ENCODE measurements around the gene FYB1.

The FYB1 gene

GRCh38 chr5:39100851-39101396 is 118.4 kb downstream of the FYB1 start:
- in situ Hi-C loops (cut with MboI; ENCODE audit: low sequenced_read_pairs) = no loop called here

GRCh38 chr5:39100301-39100850 is 119.0 kb downstream of the FYB1 start:
- in situ Hi-C loops (cut with MboI; ENCODE audit: low sequenced_read_pairs) = no loop called here

GRCh38 chr5:39099831-39100230 is 119.5 kb downstream of the FYB1 start:
- in situ Hi-C loops (cut with MboI; ENCODE audit: low sequenced_read_pairs) = loop anchor here (25.0 kb wide), 1 partner anchor 138 kb away; no protein-coding TSS in a partner anchor

- in situ Hi-C loops (cut with MboI; ENCODE audit: low sequenced_read_pairs) = loop anchor here (25.0 kb wide), 1 partner anchor 131 kb away; no protein-coding TSS in a partner anchor
Observed at GRCh38 chr5:39093352-39093751, 126.0 kb downstream of the FYB1 start.

- in situ Hi-C loops (cut with MboI; ENCODE audit: low sequenced_read_pairs) = loop anchor here (25.0 kb wide), 1 partner anchor 130 kb away; no protein-coding TSS in a partner anchor
Observed at GRCh38 chr5:39092581-39093351, 126.6 kb downstream of the FYB1 start.

GRCh38 chr5:39091940-39092580 is 127.3 kb downstream of the FYB1 start:
- in situ Hi-C loops (cut with MboI; ENCODE audit: low sequenced_read_pairs) = loop anchor here (25.0 kb wide), 1 partner anchor 130 kb away; no protein-coding TSS in a partner anchor

- in situ Hi-C loops (cut with MboI; ENCODE audit: low sequenced_read_pairs) = loop anchor here (25.0 kb wide), 1 partner anchor 122 kb away; no protein-coding TSS in a partner anchor
Observed at GRCh38 chr5:39083968-39084367, 135.4 kb downstream of the FYB1 start.

- in situ Hi-C loops (cut with MboI; ENCODE audit: low sequenced_read_pairs) = loop anchor here (25.0 kb wide), 1 partner anchor 121 kb away; no protein-coding TSS in a partner anchor
Observed at GRCh38 chr5:39082995-39083394, 136.4 kb downstream of the FYB1 start.

- in situ Hi-C loops (cut with MboI; ENCODE audit: low sequenced_read_pairs) = loop anchor here (25.0 kb wide), 1 partner anchor 118 kb away; no protein-coding TSS in a partner anchor
Observed at GRCh38 chr5:39080597-39081204, 138.7 kb downstream of the FYB1 start.

- in situ Hi-C loops (cut with MboI; ENCODE audit: low sequenced_read_pairs) = loop anchor here (25.0 kb wide), 1 partner anchor 118 kb away; no protein-coding TSS in a partner anchor
Observed at GRCh38 chr5:39080168-39080567, 139.2 kb downstream of the FYB1 start.

- in situ Hi-C loops (cut with MboI; ENCODE audit: low sequenced_read_pairs) = loop anchor here (25.0 kb wide), 1 partner anchor 117 kb away; no protein-coding TSS in a partner anchor
Observed at GRCh38 chr5:39079147-39079546, 140.2 kb downstream of the FYB1 start.

- in situ Hi-C loops (cut with MboI; ENCODE audit: low sequenced_read_pairs) = loop anchor here (25.0 kb wide), 1 partner anchor 115 kb away; no protein-coding TSS in a partner anchor
Observed at GRCh38 chr5:39076757-39077728, 142.3 kb downstream of the FYB1 start.

GRCh38 chr5:39076101-39076756 is 143.1 kb downstream of the FYB1 start:
- in situ Hi-C loops (cut with MboI; ENCODE audit: low sequenced_read_pairs) = loop anchor here (25.0 kb wide), 1 partner anchor 114 kb away; no protein-coding TSS in a partner anchor

- in situ Hi-C loops (cut with MboI; ENCODE audit: low sequenced_read_pairs) = no loop called here
Observed at GRCh38 chr5:39074017-39074814, 145.1 kb downstream of the FYB1 start, which contains the start of gene RICTOR. Gene RICTOR, minus strand, starts transcription at chr5:39074399. Its CDS starts 22 bp downstream, at chr5:39074377.

- in situ Hi-C loops (cut with MboI; ENCODE audit: low sequenced_read_pairs) = no loop called here
Observed at GRCh38 chr5:39073767-39074016, 145.7 kb downstream of the FYB1 start.

GRCh38 chr5:39072925-39073766 is 146.2 kb downstream of the FYB1 start:
- in situ Hi-C loops (cut with MboI; ENCODE audit: low sequenced_read_pairs) = no loop called here

- in situ Hi-C loops (cut with MboI; ENCODE audit: low sequenced_read_pairs) = no loop called here
Observed at GRCh38 chr5:39068099-39068498, 151.3 kb downstream of the FYB1 start.
